GM18951 (cell line): Measurements from ENCODE around the gene BOC.

Experiments
- POLR2A ChIP-seq: IDR thresholded peaks from 4 replicates; pipeline ENCODE4 v1.6.1; 2011; ENCODE audit warnings: mild to moderate bottlenecking; ENCODE audit not compliant: insufficient read length, insufficient read depth; ENCODE audit errors: extremely low read depth
- in situ Hi-C: fragments of 300-500 bp; cut with MboI; formaldehyde crosslinking; loops from one replicate; pipeline ENCODE4 v1.12.0; 2022; ENCODE audit warnings: low sequenced_read_pairs, mixed read lengths, inconsistent platforms; ENCODE audit not compliant: unreplicated experiment

BOC gene

DNA sequence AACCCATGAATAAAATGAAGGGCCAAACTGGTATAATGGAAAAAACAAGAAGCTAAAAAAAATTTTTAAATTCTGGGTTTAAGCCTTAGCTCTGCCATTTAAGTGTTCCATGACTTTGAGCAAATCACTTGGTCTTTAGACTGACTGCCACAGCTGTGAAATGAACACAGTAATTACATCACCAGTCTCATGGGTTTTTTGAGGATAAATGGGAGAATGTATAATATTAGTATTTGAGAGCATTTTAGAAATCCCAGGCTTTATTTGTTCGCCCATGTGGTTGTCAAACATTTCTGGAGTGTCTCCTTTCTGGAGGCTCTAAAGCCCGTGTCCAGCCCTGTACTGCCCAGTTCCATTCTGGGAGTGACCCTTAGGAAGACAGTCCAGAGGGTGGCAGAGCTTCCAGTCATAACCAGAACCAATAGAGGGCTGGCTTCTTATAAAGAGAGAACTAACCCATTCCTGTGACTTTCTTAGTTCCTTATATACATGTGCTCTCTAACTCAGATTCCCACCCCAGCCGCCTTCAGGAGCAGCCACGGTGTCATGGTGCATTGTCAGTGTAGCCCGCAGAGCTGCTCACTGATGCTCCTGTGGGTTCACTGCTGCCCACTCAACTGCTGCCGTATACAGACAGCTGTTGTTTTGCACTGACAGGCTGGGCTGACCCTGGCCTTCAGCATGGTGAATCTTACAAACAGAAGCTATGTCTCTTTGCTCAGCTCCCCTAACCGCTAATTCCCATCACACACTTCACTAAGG is 44.7 kb downstream of the BOC start:
- TF ChIP-seq POLR2A: no peak
- in situ Hi-C loops: no loop called here

- no peak for TF ChIP-seq POLR2A
- in situ Hi-C loops: no loop called here
Measured at GRCh38 chr3:113258361-113258760, 47.0 kb downstream of the BOC start.

GRCh38 chr3:113259196-113259595 is 47.8 kb downstream of the BOC start:
- no peak for TF ChIP-seq POLR2A
- in situ Hi-C loops: no loop called here

- in situ Hi-C loops: no loop called here
- TF ChIP-seq POLR2A: no peak
Measured at GRCh38 chr3:113261063-113261625, 49.8 kb downstream of the BOC start.

DNA sequence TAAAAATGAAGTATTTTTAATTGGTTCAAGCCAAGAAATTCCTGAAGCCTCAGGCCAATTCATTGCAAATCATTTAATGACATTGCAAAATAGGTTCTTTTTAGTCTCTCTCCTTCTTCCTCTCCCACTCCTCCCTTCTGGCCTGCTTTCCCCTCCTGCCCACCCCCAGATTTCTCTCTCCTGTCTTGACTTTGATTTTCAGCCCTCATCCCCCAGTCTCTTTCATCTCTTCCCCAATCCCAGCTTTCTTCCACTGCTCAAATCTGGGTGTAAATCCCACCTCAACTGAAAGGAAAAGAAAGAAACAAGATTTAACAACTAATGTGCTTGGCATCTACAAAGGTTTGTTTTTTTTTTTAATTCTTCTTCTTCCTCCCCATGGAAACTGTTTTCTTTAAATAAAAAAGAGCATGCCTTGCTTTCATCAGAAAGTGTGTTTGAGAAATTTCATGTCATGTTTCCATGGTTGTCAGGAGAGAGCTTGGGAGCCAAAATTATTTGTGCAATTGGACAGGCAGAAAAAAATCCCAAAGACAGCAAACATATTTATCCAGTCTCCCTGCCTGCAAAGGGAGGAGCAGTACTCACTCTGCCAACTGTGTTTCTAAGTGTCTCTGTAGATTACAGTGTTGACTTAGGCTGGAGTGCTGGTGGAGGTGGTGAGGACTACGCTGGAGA is 50.4 kb downstream of the BOC start:
- in situ Hi-C loops: no loop called here
- no peak for TF ChIP-seq POLR2A

GRCh38 chr3:113262304-113262665 is 50.9 kb downstream of the BOC start:
- in situ Hi-C loops: no loop called here

DNA sequence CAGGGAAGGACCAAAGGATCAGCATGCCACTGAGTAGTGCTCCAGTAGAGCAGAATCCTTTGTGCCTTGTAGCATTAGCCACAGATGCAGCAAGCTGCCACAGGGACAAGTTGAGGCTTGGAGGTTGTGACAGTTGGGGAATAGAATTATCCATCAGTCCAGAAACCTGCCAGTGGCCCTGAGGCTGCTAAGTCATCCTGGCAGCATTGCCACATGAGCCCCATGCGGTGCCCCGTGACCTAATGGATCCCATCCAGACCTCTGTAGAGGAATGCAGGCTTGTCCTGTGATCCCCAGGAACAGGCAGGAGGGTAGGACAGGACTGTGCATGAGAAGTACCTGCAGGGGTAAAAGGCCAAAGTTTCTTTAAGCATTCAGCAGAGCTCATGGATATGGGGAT is 51.7 kb downstream of the BOC start:
- TF ChIP-seq POLR2A: no peak
- in situ Hi-C loops: no loop called here

More at GRCh38 chr3:113262304-113262665, 50.9 kb downstream of the BOC start:
- TF ChIP-seq POLR2A: no peak

DNA sequence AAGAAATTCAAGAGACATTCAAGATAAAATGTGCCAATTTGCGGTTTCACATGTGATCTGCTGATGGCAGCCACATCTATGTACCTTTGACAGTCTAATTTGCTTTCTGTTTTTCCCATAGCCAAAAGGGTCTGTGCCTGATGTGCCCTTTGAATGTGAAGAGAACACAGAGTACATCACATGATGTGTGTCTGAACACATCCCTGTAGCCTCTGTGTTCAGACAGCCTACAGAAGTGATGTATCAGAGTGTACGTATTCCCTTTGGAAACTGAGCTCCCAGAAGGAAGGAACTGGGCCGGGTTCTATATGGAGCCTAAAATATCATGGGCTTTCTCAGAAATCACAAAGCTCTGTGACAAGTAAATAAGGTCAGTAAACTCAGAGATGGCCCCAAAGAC is 52.4 kb downstream of the BOC start:
- in situ Hi-C loops: no loop called here
- TF ChIP-seq POLR2A: no peak

GRCh38 chr3:113264283-113265131 is 53.1 kb downstream of the BOC start:
- in situ Hi-C loops: no loop called here
- TF ChIP-seq POLR2A: no peak

DNA sequence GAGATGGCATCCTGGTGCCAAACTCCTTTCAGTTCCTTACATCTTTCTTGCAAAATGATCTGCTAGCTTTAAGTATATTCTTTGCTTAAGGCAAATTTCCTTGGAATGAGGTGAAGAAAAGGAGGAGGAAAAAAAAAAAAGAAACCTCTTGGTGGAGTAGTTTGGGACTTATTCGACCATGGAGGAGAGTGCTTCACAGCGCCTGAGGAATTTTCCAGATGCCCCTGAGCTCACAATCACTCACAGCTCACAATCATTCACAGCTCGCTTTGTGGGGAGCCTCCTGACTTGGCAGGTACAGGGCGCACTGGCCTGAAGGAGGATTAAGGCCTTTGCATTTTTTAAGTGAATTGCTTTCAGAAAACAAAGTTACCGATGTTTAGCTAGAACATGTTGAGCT is 53.9 kb downstream of the BOC start:
- TF ChIP-seq POLR2A: no peak
- in situ Hi-C loops: no loop called here

GRCh38 chr3:113266738-113267137 is 55.4 kb downstream of the BOC start:
- no peak for TF ChIP-seq POLR2A
- in situ Hi-C loops: no loop called here

GRCh38 chr3:113268311-113268710 is 57.0 kb downstream of the BOC start:
- in situ Hi-C loops: no loop called here
- TF ChIP-seq POLR2A: no peak

- in situ Hi-C loops: no loop called here
- no peak for TF ChIP-seq POLR2A
Measured at GRCh38 chr3:113268942-113269341, 57.6 kb downstream of the BOC start.

- in situ Hi-C loops: no loop called here
- TF ChIP-seq POLR2A: no peak
Measured at GRCh38 chr3:113269661-113270060, 58.3 kb downstream of the BOC start.

GRCh38 chr3:113270068-113270467 is 58.7 kb downstream of the BOC start:
- in situ Hi-C loops: no loop called here
- TF ChIP-seq POLR2A: no peak
